HG03108 (cell line): ENCODE measurements around the gene LSM2.
"Not testable (repeated sequence)": the region's sequence is repeated elsewhere in the genome, so short reads cannot be mapped to it uniquely, and the experiment has no call there.

ENCODE experiments used
- ATAC-seq: cut with Tn5 transposase; IDR thresholded peaks from one replicate; pipeline ENCODE4 v1.9.1; 2021; ENCODE audit warnings: moderate library complexity; ENCODE audit not compliant: unreplicated experiment

The LSM2 gene

GRCh38 chr6:31827286-31828079 lies 20.7 kb upstream of the LSM2 start, which contains the start of gene HSPA1B:
Gene HSPA1B (plus strand): TSS chr6:31827738. CDS start chr6:31827951, 213 bp downstream.
- peak; percentile 64 for ATAC-seq

GRCh38 chr6:31826793-31827285 lies 20.1 kb upstream of the LSM2 start:
- ATAC-seq, result peak; percentile 6

GRCh38 chr6:31825553-31825952 lies 18.8 kb upstream of the LSM2 start:
- no peak for ATAC-seq

DNA sequence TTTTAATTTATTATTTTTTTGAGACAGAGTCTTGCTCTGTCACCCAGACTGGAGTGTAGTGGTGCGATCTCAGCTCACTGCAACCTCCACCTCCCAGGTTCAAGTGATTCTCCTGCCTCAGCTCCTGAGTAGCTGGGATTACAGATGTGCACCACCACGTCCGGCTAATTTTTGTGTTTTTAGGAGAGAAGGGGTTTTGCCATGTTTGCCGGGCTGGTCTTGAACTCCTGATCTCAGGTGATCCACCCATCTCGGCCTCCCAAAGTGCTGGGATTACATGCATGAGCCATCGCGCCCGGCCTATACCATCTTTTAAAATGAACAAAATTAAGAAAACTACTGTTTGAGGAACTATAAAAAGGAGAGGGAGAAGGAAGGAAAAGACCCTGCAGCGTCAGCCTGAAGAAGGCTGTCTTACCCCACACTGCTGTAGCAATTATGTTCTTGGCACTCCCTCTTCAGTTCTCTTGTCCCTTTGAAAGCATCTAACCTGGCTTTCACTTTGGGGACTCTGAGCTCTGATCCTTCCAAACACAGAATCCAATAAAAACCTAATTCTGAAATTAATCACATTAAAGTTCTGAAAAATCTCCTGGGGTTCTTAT lies 16.9 kb upstream of the LSM2 start:
- not testable (repeated sequence) for ATAC-seq

GRCh38 chr6:31822036-31822821 lies 15.5 kb upstream of the LSM2 start:
- no peak for ATAC-seq

DNA sequence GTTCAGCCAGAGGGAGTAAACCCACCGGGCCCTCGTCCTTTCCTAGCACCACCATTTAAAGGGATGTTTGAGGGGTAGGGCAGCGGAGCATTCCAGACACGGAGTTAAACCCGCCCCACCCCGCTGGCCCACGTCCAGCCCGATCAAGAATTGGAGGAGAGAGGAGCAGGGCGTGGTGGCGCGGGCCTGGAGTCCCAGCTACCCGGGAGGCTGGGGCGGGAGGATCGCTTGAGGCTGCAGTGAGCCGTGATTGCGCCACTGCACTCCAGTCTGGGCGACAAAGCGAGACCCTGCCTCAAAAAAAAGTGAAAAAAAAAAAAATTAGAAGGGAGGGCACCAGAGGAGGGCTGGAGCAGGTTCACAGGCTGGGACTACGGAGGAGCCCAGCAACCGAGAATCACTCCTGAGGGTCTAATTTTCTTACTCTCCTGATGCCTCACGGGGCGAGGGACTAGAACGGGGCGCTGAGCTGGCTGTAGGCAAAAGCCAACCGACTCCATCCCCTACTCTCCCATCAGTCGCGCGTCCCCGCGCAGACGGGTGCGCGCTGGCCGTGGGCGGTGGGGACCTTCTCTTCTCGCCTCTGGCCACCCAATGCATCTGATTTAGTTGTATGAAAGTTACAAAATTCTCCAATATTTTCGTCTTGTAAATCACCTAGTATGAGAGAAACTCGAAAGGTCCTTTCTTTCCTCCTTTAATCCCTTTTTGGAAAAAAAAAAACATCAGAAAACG lies 14.7 kb upstream of the LSM2 start:
- no peak for ATAC-seq

DNA sequence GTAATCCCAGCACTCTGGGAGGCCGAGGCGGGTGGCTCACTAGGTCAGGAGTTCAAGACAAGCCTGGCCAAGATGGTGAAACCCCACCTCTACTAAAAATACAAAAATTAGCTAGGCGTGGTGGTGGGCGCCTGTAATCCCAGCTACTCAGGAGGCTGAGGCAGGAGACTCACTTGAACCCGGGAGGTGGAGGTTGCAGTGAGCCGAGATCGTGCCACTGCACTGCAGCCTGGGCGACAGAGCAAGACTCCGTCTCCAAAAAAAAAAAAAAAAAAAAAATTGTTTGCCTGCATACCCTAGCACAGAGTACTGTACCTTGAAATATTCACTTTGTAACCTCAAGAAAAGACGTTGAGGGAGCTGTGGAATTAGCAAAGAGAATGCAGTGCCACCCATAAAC lies 13.6 kb upstream of the LSM2 start:
- ATAC-seq, result not testable (repeated sequence)

DNA sequence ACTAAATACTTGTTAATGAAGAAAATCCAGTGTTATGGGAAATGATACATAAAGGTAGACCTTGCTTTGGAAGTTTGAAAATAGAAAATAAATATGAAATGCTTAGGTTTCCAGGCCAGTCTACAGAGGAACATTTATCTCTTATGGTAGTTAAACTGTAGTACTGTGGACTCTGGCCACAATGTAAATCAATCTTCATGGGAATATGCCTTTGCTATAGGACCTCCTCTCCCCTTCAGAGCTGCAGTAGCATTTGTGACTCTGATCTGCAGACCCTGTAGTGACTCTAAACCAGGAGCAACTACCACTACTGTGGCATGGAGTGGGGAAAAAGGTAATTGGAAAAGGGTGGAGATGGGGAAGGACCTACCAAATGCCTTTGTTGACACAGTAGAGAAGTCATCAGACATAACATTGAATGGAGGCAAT lies 13.1 kb upstream of the LSM2 start:
- no peak for ATAC-seq

DNA sequence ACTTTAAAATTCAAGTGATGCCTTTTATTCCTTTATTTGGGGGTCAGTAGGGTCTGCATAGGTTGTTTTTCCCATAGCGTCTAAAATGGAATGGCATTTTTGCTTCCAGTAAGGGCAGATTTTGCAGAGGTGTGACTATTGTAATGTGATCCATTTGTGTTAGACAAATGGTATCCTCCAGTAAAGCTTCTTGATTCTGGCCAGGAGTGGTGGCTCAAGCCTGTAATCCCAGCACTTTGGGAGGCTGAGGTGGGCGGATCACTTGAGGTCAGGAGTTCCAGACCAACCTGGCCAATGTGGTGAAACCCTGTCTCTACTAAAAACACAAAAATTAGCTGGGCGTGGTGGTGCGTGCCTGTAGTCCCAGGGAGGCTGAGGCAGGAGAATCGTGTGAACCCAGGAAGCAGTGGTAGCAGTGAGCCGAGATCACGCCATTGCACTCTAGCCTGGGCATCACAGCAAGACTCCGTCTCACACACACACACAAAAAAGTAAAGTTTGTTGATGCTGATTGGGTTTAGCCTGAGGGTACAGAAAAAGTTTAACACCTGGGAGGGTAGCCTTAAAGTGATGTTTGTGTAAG lies 11.3 kb upstream of the LSM2 start:
- ATAC-seq, result not testable (repeated sequence)

DNA sequence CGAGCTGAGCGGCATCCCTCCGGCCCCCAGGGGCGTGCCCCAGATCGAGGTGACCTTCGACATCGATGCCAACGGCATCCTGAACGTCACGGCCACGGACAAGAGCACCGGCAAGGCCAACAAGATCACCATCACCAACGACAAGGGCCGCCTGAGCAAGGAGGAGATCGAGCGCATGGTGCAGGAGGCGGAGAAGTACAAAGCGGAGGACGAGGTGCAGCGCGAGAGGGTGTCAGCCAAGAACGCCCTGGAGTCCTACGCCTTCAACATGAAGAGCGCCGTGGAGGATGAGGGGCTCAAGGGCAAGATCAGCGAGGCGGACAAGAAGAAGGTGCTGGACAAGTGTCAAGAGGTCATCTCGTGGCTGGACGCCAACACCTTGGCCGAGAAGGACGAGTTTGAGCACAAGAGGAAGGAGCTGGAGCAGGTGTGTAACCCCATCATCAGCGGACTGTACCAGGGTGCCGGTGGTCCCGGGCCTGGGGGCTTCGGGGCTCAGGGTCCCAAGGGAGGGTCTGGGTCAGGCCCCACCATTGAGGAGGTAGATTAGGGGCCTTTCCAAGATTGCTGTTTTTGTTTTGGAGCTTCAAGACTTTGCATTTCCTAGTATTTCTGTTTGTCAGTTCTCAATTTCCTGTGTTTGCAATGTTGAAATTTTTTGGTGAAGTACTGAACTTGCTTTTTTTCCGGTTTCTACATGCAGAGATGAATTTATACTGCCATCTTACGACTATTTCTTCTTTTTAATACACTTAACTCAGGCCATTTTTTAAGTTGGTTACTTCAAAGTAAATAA lies 10.6 kb upstream of the LSM2 start:
- ATAC-seq, result not testable (repeated sequence)

DNA sequence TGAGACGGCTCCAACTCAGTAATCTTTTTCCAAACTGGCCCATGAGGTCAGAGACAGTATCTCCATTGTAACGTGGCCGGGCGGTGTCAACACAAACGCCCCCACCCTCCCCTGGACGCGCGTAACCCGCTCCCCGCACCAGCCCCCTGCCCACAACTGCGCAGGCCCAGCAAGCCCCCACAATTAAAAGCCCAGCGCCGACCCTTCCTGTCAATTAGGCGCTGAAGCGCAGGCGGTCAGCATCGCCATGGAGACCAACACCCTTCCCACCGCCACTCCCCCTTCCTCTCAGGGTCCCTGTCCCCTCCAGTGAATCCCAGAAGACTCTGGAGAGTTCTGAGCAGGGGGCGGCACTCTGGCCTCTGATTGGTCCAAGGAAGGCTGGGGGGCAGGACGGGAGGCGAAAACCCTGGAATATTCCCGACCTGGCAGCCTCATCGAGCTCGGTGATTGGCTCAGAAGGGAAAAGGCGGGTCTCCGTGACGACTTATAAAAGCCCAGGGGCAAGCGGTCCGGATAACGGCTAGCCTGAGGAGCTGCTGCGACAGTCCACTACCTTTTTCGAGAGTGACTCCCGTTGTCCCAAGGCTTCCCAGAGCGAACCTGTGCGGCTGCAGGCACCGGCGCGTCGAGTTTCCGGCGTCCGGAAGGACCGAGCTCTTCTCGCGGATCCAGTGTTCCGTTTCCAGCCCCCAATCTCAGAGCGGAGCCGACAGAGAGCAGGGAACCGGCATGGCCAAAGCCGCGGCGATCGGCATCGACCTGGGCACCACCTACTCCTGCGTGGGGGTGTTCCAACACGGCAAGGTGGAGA lies 8.5 kb upstream of the LSM2 start, which contains the start of the genes HSPA1A and HSPA1L:
Gene HSPA1A, plus strand, starts transcription at position 519 of the 814 bp plus-strand sequence. Its CDS starts 214 bp downstream, at position 733.
Gene HSPA1L, minus strand, starts transcription at position 259 of the 814 bp plus-strand sequence. CDS start 3,311 bp downstream, outside the sequence.
- no peak for ATAC-seq

DNA sequence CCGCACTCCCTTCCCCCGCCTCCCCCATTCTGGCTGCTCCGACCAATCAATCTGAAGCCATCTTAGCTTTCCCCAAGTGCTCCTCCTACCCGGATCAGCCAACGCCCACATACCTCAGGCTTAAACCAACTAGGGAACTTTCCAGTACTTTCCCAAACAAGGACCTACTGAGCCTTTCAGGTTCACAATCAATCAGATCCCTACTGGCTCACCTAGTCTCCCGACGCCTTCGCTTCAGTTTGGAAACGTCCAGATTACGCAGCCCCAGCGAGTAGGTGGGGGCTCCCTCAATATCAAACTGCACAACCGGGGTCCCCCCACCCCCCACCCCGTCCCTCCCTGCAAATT lies 7.9 kb upstream of the LSM2 start:
- peak; percentile 31 for ATAC-seq

DNA sequence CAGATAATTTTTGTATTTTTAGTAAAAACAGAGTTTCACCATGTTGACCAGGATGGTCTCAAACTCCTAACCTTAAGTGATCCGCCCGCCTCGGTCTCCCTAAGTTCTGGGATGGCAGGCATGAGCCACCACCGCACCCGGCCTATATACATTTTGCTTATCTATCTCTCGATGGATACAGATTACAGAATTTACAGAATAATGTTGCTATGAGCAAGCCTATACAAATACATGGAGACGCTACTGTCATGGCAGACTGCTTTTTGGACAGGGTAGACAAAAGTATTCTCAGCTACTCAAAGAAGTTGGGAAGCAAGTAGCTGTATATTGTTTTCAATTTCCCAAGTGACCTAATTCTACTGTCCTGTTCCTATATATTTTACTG lies 6.7 kb upstream of the LSM2 start:
- ATAC-seq, result no peak

- ATAC-seq, result no peak
These were observed 4.9 kb upstream of the LSM2 start for GRCh38 chr6:31811645-31812044.

- ATAC-seq, result not testable (repeated sequence)
These were observed 1.8 kb upstream of the LSM2 start for GRCh38 chr6:31808599-31808998.

DNA sequence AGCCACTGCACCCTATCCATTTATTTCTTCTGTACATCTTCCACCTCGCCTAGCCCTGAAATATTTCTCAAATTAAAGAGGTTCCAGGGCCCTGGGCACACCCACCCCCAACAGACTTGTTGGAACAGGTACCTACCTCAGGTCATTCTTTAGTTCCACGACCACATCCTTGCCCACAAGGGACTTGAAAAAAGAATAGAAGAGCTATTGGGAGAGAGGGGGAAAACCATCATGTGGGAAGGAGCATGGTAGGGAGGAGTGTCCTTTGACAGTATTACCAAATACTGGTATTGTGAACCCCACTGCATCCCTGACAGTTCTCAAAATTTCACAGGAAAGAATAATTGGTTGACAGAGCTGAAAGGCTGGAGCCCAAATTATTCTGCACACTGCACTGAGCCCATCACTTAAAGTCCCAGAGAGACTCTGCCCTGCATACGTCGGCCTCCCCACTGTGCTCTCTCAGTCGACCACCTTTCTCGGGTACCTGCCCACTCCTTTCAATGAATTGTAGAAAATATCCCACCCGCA lies 762 bp downstream of the LSM2 start:
- ATAC-seq, result no peak

- not testable (repeated sequence) for ATAC-seq
These were observed 5.5 kb downstream of the LSM2 start for GRCh38 chr6:31801031-31801927.
